ENCODE data around the gene PPFIA2.
A peak's percentile ranks its signal among the peaks of the same experiment; 100 is the strongest.
"Not testable (repeated sequence)": the region's sequence is repeated elsewhere in the genome, so short reads cannot be mapped to it uniquely, and the experiment has no call there.

Gene PPFIA2

DNA sequence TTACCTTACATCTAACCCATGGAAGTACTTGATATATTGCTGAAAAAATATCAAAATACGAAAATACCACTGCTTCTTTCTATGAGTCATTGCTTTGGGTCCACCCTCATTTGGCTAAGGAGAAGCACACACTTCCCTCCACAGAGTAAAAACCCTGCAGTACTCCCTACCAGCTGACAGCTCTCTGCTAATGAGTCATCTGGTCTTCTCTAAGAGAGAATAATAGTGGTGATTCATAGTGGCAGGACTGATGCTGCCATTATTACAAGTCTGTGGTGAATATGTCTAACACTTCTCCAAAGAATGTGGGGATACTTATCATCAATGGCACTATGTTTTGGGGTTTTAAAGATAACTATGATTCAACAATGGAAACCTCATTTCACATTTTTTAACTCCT is 90.7 kb downstream of the PPFIA2 start:
- DNase-seq (ENCODE audit: low spot score): no peak

DNA sequence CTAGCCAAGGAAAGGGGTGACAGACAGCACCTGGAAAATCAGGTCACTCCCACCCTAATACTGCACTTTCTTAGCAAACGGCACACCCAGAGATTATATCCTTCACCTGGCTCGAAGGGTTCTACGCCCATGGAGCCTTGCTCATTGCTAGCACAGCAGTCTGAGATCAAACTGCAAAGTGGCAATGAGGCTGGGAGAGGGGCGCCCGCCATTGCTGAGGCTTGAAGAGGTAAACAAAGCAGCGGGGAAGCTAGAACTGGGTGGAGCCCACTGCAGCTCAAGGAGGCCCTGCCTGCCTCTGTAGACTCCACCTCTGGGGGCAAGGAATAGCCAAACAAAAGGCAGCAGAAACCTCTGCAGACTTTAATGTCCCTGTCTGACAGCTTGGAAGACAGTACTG is 99.8 kb downstream of the PPFIA2 start:
- DNase-seq (ENCODE audit: low spot score): not testable (repeated sequence)

DNA sequence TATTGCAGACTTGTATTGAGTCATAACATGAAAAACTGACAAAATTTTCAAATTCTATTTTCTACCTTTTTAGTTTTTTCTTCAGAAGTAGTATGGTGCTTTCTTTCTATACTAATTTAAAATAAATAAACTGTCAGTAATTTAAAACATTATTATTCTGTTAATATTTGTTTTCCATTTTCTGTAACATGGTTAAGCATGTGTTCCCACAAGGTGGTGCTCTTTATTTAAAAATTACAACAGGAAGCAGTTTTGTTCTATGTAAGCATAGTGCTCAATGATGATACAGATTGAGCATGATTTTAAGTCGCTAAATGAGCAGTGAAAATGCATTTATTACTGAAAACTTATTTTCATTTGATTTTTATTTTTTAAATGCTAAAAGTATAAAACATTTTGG is 114.6 kb downstream of the PPFIA2 start:
- peak; percentile 63 for DNase-seq (ENCODE audit: low spot score)

DNA sequence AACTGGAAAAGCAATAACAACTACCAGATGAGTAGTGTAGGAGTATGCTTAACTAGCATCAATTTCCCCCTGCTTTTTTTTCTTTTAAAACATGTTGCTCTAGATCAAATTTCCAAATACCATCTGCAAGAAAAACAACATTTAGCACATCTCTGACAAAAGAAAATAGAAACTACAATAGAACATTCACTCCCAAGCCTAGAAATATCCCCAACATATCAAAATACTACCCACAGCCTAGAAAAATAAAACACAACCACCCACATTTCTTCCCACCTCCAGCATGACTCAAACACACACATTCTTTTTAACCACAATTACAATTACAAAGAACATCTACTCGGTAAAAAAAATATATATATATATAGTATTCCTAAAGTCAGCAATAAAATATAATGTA is 120.0 kb downstream of the PPFIA2 start:
- no peak for DNase-seq (ENCODE audit: low spot score)

DNA sequence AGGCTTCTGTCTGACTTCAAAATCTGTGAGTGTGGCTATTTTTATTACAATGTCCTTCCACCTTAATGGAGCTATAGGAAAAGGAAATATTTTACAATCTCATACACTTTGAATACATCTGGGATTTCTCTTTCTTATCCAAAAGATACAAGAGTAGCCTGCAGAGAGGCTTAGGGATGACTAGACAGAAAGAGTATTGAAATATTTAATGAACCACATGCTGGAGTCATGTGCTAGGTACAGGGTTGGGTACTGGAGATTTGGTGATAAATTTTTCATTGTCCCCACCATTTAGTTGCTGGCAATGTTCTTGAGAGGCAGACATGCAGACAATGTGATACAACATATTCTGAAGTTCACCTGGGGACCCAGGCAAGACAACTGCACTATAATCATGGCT is 126.0 kb downstream of the PPFIA2 start:
- DNase-seq (ENCODE audit: low spot score): no peak

DNA sequence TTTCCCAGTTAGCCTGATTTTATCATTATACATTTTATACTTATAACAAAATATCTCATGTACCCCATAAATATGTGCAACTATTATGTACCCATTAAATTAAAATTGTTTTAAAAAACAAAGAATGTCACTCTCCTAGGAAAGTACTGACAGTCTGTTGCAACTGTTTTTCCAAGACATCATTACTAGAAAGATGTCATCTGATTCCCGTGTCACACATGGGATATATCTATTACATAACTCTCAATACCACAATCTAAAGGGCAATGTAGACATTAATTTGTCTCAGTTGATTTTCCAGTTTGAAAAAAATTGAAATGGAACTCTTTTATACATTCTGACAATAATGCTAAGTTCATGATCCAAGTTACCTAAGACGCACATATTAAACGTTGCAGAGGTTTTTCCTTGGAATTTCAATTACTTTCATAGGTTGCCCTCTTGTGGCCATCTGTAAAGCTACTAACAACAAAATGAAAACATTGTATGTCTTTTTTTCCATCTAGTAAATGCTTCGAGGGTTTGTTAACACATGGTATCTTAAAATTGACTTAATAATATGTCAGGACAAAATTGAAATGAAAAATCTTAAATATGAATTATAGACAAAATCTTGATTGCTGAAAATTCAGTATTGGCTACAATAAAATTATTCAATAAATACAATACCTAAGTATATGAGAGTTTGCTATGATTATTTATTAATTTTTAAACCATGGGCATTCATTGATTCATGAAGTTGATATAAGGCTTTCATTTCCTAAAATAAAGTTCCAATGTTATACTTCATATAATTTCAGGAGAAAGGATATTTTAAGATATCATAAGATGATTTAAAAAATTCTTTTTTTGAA is 131.6 kb downstream of the PPFIA2 start:
- peak; percentile 58 for DNase-seq (ENCODE audit: low spot score)

DNA sequence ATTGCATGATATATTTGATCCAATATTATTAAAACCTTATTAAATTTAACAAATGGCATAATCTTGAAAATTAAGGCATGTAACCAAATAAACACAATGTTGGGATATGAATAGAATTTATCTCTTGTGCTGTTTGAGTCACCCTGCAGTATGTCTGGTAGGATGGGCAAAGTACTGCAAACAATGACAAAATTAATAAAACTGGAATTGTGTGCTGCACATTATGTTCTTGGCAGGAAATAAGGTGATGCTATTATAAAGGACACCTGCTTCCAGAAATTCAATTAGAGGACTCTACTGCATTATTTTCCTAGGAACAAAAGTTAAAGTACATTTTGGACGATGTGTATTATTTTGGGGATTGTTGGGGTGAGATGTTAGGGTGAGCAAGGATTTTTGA is 132.7 kb downstream of the PPFIA2 start:
- no peak for DNase-seq (ENCODE audit: low spot score)

DNA sequence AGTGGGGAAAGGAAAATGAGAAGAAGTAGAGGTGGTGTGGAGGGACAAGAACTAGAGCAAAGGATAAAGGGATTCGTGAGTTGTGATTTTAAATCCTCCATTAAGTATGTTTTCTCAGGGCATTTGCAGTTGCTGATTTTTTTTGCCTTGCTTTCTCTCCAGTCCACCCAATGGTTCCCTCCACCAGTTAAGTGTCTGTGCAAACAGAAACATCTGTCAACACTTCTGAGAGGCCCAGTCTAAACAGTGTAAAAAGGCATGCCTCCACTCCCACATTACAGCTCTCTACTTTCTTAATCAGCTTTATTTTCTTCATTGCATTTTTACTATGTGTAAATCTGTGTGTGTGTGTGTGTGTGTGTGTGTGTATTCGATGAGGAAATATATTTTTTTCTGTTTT is 141.2 kb downstream of the PPFIA2 start:
- no peak for DNase-seq (ENCODE audit: low spot score)

DNA sequence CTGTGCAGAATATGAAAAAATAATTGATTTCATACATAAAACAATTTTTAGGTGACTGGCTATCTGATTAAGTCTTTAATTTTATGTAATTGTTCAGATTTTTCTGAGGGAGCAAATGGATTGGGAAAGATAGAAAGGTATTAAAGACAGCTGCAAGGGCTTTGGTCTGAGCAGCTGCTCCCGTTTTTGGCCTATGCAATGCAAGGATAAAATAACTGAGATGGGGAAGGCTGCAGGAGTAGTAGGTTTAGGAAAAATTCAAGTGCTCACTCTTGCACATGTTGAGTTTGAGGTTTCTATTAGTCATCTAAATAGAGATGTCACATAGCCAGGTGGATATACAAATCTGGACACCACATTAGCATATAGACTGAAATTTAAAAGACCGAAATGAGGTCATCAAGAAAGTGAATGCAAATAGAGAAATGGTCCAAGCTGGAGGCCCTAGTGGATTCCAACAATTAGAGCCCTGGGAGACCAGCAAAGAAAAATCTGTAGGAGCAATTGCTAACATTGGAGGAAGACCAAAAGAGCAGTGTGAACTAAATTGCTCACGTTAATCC is 144.0 kb downstream of the PPFIA2 start:
- DNase-seq (ENCODE audit: low spot score): no peak

DNA sequence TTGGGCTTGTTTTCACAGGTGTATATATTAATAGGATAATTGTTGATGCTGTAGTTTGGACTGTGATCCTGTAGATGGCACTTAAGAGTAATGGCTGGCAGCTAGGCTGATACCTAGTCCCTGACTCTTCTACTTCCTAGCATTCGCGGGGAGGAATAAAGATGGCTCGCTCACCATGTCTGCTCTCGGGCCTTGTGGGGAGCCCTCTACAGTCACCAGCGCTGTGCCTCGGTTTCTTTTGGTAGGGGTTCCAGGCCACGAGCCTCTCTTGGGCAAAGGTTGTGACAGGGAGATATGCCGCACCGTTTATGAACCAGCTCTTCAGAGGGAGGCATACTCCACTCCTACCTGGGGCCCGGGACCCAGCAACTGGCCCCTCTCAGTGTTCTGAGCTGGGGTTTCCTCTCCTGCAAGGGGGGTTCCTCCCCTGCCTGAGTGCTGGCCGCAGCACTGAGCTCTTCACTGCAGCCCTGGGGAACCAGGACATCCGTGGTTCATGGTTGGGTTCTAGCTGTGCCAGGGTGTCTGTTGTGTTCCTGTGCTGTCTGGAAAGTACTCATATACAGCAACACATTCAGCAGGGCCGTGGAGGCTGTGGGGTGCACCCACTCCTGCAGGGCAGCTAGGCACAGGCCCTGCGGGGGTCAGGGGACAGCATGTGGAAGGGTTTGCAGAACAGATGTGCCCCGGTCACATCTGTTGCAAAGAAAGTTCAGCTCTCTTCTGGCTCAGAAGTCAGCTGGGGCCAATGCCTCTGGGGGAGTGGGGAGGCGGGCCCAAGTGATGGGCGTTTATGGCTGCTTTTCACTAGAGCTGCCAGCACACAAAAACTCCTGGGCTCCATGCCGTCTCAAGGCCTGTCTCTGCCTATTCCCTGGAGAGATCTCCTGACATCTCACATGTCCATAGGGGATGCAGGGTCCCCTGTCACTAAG is 147.9 kb downstream of the PPFIA2 start:
- peak; percentile 27 for DNase-seq (ENCODE audit: low spot score)

DNA sequence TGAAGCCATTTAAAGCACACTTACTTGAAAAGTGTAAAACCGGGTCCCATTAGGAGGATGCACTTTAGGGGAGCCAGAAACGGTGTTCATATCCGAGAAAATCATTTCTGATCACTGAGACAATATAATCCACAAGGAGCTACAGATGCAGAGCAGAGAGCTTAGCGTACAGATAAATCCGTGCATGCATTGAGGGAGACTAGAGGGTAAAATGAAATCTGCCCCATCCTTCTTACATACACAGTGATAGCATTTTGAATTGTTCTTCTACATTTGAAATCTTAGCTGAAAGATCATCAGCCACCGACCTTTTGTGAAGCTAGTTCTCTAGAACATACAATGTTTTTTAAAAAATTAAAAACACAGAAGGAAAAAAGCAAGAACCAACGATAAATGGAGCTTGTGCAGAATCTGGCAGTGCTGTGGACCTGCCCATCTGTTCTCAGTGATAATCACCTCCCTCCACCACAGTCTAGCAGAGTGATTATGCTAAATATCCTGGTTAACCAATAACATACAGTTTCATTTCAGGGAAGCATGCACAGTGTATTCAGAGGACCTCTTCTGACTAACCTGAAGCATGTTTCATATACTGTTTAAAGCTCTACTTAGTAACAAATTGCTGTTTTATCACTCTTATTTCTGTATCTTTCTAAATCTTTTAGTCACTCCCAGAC is 161.1 kb downstream of the PPFIA2 start:
- DNase-seq (ENCODE audit: low spot score): peak; percentile 6

DNA sequence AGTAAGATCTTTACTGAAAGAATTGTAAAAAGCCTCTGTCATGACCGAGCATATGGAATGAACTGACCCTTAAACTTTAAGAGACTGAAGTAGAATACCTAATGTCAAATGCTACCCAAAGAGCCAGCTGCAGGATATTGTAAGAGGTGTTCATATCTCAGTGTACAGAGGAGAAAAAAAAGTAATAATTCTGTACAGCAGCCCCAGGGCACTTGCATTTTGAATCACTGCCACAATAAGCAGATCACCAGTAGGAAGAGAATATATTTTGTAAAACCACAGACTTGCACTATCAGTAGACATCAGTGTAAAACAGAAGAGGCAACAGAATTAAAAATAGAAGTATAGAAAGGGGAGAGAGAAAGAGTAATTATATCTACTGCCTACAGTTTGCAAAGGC is 162.6 kb downstream of the PPFIA2 start:
- DNase-seq (ENCODE audit: low spot score): no peak

DNA sequence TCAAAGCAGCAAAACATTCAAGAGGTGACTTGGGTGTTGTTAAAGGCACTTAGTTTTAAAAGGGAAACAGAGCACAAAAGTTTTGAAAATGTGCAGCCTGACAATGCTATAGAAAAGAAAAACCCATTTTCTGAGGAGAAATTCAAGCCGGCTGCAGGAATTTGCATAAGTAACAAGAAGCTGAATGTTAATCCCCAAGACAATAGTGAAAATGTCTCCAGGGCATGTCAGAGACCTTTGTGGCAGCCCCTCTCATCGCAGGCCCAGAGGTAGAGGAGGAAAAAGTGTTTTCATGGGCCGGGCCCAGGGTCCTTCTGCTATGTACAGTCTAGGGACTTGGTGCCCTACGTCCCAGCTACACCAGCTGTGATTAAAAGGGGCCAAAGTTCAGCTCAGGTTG is 167.9 kb downstream of the PPFIA2 start:
- no peak for DNase-seq (ENCODE audit: low spot score)

DNA sequence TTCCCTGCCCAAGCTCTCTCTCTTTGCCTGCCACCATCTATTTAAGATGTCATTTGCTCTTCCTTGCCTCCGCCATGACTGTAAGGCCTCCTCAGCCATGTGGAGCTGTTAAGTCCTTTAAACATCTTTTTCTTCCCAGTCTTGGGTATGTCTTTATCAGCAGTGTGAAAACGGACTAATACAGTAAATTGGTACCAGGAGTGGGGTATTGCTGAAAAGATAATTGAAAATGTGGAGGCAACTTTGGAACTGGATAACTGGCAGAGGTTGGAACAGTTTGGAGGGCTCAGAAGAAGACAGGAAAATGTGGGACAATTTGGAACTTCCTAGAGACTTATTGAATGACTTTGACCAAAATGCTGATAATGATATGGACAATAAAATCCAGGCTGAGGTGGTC is 168.4 kb downstream of the PPFIA2 start:
- DNase-seq (ENCODE audit: low spot score): not testable (repeated sequence)

DNA sequence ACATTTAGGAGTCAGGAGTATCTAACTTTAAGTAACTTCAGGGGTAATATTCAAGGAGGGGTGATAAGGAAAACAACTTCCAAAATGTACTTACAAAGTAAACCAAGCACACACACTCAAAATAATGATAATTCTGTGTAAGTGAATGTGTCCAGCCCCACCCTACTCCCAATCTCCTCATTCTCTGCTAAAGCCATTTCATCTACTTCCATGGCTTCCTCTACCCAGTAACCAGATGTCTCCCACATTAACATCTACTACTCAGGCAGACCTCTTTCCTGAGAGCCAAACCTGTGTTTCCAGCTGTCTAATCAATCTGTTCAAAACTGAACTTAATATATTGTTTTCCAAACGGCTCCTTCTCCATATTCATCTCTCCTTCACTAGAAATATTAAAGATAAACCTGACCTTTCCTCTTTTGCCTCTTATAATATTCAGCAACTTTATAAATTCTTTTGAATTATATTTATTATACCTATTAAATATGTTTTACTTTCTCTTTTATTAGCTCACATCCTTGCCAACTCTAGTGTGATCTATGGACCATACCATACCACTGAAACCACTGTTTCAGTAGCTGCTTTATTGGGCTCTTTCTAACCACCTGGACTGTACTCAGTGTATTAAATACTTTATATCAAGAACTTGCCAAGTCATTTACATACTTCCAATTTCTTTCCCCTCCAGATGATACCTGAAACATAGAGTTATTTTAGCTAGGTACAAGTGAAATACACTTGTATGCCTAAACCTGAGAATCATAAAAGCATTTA is 170.7 kb downstream of the PPFIA2 start:
- DNase-seq (ENCODE audit: low spot score): no peak

DNA sequence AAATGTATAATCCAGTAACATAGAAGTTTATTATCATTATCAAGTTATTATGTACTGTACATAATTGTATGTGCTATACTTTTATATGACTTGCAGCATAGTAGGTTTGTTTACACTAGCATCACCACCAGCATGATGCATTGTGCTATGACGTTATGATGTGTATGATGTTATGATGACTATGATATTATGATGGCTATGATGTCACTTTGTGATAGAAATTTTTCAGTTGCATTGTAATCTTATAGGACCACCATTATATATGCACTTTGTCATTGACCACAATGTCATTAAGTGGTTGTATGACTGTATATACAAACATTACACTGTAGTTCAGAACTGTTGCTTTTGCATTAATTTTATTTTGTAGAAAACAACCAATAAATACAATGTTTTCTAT is 173.4 kb downstream of the PPFIA2 start:
- DNase-seq (ENCODE audit: low spot score): no peak

DNA sequence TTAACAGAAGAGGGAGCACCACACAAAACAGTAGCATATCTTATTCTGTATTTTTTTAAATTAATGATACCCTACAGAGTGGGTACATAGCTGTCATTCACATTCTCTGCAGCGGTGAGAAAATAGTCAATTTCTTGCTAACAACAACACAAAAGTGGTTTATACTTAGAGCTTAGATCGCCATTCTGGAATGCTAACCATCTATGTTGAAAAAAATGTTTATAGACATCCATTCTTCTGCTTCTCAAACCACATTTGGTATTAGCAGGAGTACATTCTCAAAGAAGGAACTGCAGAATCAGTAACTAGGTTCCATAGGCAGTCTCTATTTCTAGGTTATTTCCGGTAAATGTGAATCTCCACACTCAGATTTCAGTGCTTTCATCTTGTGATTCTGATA is 185.9 kb downstream of the PPFIA2 start:
- DNase-seq (ENCODE audit: low spot score): no peak

DNA sequence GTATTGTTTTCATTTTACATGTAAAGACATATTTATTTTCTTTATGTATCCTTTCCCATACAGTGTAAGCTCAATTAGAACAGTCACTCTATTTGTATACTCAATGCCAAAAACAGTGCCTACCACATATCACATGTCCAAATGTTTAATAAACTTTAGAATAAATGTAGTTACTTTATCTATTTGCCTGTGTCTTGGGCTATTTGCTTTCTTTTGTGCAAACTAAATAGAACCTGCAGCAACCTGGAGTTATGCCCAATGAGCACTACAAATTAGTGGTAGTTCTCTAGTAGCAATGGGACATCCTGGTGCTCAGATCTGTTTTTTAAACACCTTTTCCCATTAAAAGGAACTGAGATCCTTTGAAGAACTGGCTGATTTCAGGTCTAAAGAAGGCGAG is 186.7 kb downstream of the PPFIA2 start:
- no peak for DNase-seq (ENCODE audit: low spot score)

DNA sequence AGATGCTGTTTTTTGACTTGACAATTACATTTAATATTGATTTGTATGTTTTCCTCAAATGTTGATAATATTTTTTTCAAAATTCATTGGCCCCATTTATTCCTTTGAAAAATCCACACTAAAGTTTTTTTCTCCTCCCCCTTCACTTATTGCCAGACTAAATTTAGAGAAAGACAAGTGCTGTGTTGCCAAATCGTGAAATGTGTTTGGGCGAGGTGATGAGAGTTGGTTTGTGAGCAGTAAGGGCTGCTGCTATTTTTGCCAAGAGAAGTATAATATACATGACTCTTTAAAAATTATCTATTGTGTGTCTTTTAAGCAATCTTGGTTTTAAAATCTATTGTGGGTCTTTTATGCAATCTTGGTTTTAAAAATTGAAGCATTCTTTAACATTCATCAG is 188.9 kb downstream of the PPFIA2 start:
- DNase-seq (ENCODE audit: low spot score): no peak

DNA sequence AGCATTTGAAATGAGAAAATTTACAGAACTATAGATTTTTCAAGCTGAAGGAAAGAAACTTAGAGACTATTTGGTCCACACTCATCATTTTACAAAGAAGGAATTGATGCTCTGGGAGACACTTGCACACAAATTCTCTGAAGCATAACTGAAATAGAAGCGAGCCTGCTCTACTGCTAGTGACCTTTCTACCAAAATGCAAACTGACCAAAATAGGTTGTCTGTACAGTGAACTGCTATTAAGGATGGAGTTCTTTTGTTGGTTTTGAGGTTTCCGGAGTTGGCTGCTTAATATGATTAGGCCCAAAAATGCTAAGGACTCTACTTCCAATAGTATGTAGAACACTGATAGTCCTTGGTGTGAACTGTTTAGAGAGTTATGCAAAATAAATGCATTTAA is 194.9 kb downstream of the PPFIA2 start:
- DNase-seq (ENCODE audit: low spot score): no peak

DNA sequence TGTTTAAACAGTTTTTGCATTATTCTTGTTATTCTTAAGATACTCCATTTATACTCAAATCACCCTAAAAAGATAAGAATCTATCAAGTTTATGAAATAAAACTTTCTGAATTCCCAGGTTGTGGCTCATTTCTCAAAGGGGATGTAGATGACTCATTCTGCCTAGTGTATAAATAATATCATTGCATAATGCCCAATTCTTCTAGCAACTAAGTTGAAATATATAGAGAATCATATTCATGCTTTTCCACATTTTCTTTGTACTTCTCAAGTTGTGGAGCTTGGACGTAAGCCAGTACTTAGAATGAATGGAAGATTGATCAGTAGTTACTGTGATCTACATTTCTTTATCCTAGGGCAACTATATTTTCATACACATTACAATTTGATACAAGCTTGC is 201.1 kb downstream of the PPFIA2 start:
- DNase-seq (ENCODE audit: low spot score): no peak

DNA sequence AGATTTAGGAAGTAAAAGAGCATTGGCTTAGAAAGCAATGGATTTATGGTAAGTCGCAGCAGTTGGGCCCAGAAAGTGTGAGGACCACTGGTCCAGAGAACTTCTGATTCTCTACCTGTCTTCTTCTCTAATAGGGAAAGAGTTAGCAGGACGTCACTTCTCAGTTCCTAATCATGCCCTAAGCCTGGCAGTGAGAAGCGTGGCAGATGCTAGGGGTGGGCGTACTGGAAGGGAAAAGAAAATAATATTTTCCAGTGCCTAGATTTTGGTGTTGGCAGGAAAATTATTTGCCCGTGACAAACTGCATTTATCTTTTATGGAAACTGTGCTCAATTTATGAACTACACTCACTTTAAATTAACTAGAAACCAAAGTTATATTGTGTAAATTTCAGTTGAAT is 212.3 kb downstream of the PPFIA2 start:
- no peak for DNase-seq (ENCODE audit: low spot score)
